Amniotic stem cell (primary cell): ENCODE data around the gene GSTM3.
"Not testable (repeated sequence)": the region's sequence is repeated elsewhere in the genome, so short reads cannot be mapped to it uniquely, and the experiment has no call there.

Source experiments
- DNase-seq: peaks from one replicate; lab custom pipeline; 2025; lab: John Stamatoyannopoulos, UW

The GSTM3 gene

GRCh38 chr1:109761227-109762038 is 20.6 kb upstream of the GSTM3 start:
- DNase-seq = no peak

GRCh38 chr1:109760581-109761226 is 19.9 kb upstream of the GSTM3 start:
- no peak for DNase-seq

- DNase-seq = no peak
These were observed 18.9 kb upstream of the GSTM3 start for GRCh38 chr1:109759513-109760334.

- DNase-seq = no peak
These were observed 17.3 kb upstream of the GSTM3 start for GRCh38 chr1:109757936-109758786.

- DNase-seq = no peak
These were observed 16.1 kb upstream of the GSTM3 start for GRCh38 chr1:109756848-109757521.

GRCh38 chr1:109756325-109756724 is 15.5 kb upstream of the GSTM3 start:
- not testable (repeated sequence) for DNase-seq

- DNase-seq = no peak
These were observed 13.9 kb upstream of the GSTM3 start for GRCh38 chr1:109754738-109755137.

GRCh38 chr1:109751531-109752260 is 10.9 kb upstream of the GSTM3 start:
- DNase-seq = no peak

- no peak for DNase-seq
These were observed 10.1 kb upstream of the GSTM3 start for GRCh38 chr1:109750920-109751319.

- DNase-seq = no peak
These were observed 9.5 kb upstream of the GSTM3 start for GRCh38 chr1:109750241-109750882.

- no peak for DNase-seq
These were observed 8.4 kb upstream of the GSTM3 start for GRCh38 chr1:109749221-109749620.

- DNase-seq = not testable (repeated sequence)
These were observed 7.5 kb upstream of the GSTM3 start for GRCh38 chr1:109748311-109748710.

GRCh38 chr1:109739738-109740614 is 862 bp downstream of the GSTM3 start:
- peak; percentile 55 for DNase-seq

GRCh38 chr1:109733236-109733870 is 7.5 kb downstream of the GSTM3 start:
- DNase-seq = no peak

- DNase-seq = no peak
These were observed 8.4 kb downstream of the GSTM3 start for GRCh38 chr1:109732390-109732881.

GRCh38 chr1:109730666-109731065 is 10.2 kb downstream of the GSTM3 start:
- no peak for DNase-seq

- no peak for DNase-seq
These were observed 12.0 kb downstream of the GSTM3 start for GRCh38 chr1:109728870-109729269.

- no peak for DNase-seq
These were observed 14.0 kb downstream of the GSTM3 start for GRCh38 chr1:109726728-109727373.
